ENCODE data around the gene FBLL1. TPM values are rescaled to one million over a fixed set of nuclear protein-coding genes. Genes with fewer than 3 reads are reported as not detected.
A peak's percentile ranks its signal among the peaks of the same experiment; 100 is the strongest.

FBLL1 gene
- total RNA-seq, 3 donors from 2014 or later (not counting 1 experiment from before 2014, with no cell fraction given): not detected

- Histone ChIP-seq H3K4me3 (ENCODE audit: low read length) (no peak overlapping the region), H3K36me3 (ENCODE audit: control insufficient read depth, insufficient read depth, low read length) (no peaks in the 10 kb centered on the region), H3K27me3 (ENCODE audit: control insufficient read depth, insufficient read depth, low read length) (no peaks in the 10 kb centered on the region), H3K27ac (ENCODE audit: low read length) (no peak overlapping the region), H3K4me1 (ENCODE audit: control insufficient read depth, insufficient read depth, low read length) (peaks cover 22% of the 10 kb centered on the region), H3K9me3 (ENCODE audit: control insufficient read depth, insufficient read depth, low read length) (no peaks in the 10 kb centered on the region)
- Mint-ChIP-seq H3K36me3 (no peaks in the 10 kb centered on the region), H3K4me1 (peaks cover 56 to 61% of the 10 kb centered on the region in 2 donors), H3K27ac (peak overlapping the region; percentile 65 to 78), H3K27me3 (ENCODE audit: low read depth in 2 of 2) (no peaks in the 10 kb centered on the region), H3K9me3 (no peaks in the 10 kb centered on the region), H3K4me3 (no peak overlapping the region)
- ATAC-seq: no peak
- 96% methylated on average over 4 of the region's 7 CpGs for WGBS (ENCODE audit: insufficient coverage)
- TF ChIP-seq, protein P1, sequence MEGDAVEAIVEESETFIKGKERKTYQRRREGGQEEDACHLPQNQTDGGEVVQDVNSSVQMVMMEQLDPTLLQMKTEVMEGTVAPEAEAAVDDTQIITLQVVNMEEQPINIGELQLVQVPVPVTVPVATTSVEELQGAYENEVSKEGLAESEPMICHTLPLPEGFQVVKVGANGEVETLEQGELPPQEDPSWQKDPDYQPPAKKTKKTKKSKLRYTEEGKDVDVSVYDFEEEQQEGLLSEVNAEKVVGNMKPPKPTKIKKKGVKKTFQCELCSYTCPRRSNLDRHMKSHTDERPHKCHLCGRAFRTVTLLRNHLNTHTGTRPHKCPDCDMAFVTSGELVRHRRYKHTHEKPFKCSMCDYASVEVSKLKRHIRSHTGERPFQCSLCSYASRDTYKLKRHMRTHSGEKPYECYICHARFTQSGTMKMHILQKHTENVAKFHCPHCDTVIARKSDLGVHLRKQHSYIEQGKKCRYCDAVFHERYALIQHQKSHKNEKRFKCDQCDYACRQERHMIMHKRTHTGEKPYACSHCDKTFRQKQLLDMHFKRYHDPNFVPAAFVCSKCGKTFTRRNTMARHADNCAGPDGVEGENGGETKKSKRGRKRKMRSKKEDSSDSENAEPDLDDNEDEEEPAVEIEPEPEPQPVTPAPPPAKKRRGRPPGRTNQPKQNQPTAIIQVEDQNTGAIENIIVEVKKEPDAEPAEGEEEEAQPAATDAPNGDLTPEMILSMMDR (IDR thresholded peaks at IDR 0.05): no peak
- intact Hi-C loops (cut with micrococcal nuclease): loop anchor here (5.0 kb wide), 1 partner anchor 1757 kb away; no protein-coding TSS in a partner anchor
- DNase-seq: no peak
These were observed 46.6 kb downstream of the FBLL1 start for GRCh38 chr5:168575391-168576372.

DNA sequence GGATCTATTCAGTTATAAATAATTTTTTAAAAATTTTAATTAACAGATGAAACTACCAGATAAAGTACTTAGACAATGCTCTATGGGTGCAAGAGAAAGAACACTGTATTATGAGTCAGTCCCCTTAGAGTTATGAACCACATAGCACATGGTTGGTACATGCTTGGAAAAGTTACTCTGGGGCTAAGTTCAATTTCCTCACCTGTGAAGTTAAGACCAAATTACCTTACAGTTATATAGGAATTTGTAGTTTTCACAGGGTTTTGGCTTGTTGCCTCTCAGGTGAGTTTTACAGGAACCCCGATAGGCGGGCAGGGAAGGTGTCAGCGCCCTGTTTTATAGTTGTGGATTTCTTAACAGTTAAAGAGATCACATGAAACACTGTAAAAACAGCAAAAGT, 48.9 kb downstream of the FBLL1 start:
- H3K4me3 Mint-ChIP-seq: peak overlapping the region; percentile 93
- ATAC-seq (no peak), DNase-seq (peak in 1 of 2 donors; percentile 13)
- Histone ChIP-seq H3K27ac (ENCODE audit: low read length) (no peak overlapping the region), H3K4me1 (ENCODE audit: control insufficient read depth, insufficient read depth, low read length) (peaks cover 22% of the 10 kb centered on the region), H3K36me3 (ENCODE audit: control insufficient read depth, insufficient read depth, low read length) (no peaks in the 10 kb centered on the region), H3K9me3 (ENCODE audit: control insufficient read depth, insufficient read depth, low read length) (no peaks in the 10 kb centered on the region), H3K27me3 (ENCODE audit: control insufficient read depth, insufficient read depth, low read length) (no peaks in the 10 kb centered on the region), H3K4me3 (ENCODE audit: low read length) (peak overlapping the region; percentile 64)
- H3K4me1 Mint-ChIP-seq: peaks cover 46 to 49% of the 10 kb centered on the region in 2 donors
- peak overlapping the region; percentile 95 to 99 for H3K27ac Mint-ChIP-seq
- H3K9me3 Mint-ChIP-seq: no peaks in the 10 kb centered on the region
- H3K36me3 Mint-ChIP-seq: no peaks in the 10 kb centered on the region
- 19% methylated on average over 3 of the region's 3 CpGs for WGBS (ENCODE audit: insufficient coverage)
- TF ChIP-seq, protein P1 (IDR thresholded peaks at IDR 0.05): no peak
- peaks cover 0 to 2% of the 10 kb centered on the region in 2 donors for H3K27me3 Mint-ChIP-seq (ENCODE audit: low read depth in 2 of 2)
- intact Hi-C loops (cut with micrococcal nuclease): loop anchor here (2.0 to 5.0 kb wide), 2 partner anchors 35 to 1754 kb away; no protein-coding TSS in a partner anchor

DNA sequence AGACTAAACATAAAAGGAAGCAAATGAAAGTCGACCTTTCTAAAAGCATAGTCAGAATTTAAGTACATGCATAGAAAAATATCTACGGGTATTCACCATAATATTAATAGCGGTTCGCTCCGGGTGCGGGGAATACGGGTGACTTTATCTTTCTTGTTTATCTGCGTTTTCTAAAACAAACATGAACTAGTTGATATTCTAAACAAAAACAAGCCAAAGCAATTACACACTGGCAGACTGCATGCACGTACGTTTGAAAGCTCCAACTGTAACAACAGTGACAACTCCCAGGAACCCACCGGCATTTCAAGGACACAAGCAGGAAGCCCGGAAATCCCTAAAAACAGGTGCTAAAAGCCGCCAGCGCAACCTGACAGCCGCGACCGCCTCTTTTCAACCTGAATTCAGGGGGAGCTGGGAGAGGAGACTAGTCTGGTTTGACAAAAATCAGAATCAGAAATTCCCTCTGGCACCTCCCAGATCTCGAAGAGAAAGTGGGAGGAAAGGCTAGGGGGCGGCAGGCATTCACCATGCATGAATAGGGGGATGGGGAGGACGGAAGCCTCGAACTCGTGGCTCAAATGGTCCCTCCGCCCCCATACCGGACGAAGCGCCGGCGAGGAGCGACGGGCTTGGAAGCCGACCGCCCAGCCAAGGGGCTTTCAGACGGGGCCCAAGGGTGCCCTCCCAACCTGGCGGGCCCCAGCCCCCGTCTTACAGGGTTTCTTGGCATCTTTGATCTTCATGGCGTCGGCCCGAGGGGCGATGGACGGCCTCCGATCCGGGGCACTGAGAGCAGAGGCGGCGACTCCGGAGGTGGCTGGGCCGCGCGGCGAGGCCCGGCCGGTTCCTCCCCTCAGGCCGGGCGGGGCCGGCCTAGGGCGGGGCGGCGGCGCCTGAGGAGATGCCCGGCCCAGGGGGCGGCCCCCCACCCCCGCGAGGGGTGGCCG, 49.7 kb downstream of the FBLL1 start, which contains the start of gene PANK3:
TSS of gene PANK3 (minus strand) at position 831 of the 950 bp plus-strand sequence. CDS start at position 746, 85 bp downstream.
- H3K4me3 Mint-ChIP-seq: peak within 1 kb of the TSS; percentile 93
- H3K36me3 Mint-ChIP-seq: no peaks in the 10 kb centered on the region
- under 1% methylated on average over 63 of the region's 63 CpGs for whole genome bisulfite sequencing (ENCODE audit: insufficient coverage)
- no peaks in the 10 kb centered on the region for H3K9me3 Mint-ChIP-seq
- peaks cover 0 to 4% of the 10 kb centered on the region in 2 donors for H3K27me3 Mint-ChIP-seq (ENCODE audit: low read depth in 2 of 2)
- ATAC-seq: peak; percentile 63 to 85 (median 71)
- TF ChIP-seq, protein P1 (IDR thresholded peaks at IDR 0.05): no peak
- no peaks in the 10 kb centered on the region for H3K27me3 ChIP-seq (ENCODE audit: control insufficient read depth, insufficient read depth, low read length)
- peaks cover 45 to 49% of the 10 kb centered on the region in 2 donors for H3K4me1 Mint-ChIP-seq
- H3K4me1 ChIP-seq (ENCODE audit: control insufficient read depth, insufficient read depth, low read length): peaks cover 22% of the 10 kb centered on the region
- DNase-seq: no peak
- no peaks in the 10 kb centered on the region for H3K36me3 ChIP-seq (ENCODE audit: control insufficient read depth, insufficient read depth, low read length)
- H3K27ac ChIP-seq (ENCODE audit: low read length): peak within 1 kb of the TSS; percentile 94
- peak within 1 kb of the TSS; percentile 64 for H3K4me3 ChIP-seq (ENCODE audit: low read length)
- H3K27ac Mint-ChIP-seq: peak within 1 kb of the TSS; percentile 95 to 99
- intact Hi-C loops (cut with micrococcal nuclease): loop anchor here (1.0 to 5.0 kb wide), 3 partner anchors 34 to 1753 kb away; partner anchors contain the start of gene RARS1
- no peaks in the 10 kb centered on the region for H3K9me3 ChIP-seq (ENCODE audit: control insufficient read depth, insufficient read depth, low read length)
